Hypothalamus (tissue), 51 donors: ENCODE data around the gene MCOLN3.
A peak's percentile ranks its signal among the peaks of the same experiment; 100 is the strongest.

Experiments
- DNase-seq, 51 donors: peaks; one replicate each; lab custom pipeline; 2025; lab: John Stamatoyannopoulos, UW

The MCOLN3 gene, protein sequence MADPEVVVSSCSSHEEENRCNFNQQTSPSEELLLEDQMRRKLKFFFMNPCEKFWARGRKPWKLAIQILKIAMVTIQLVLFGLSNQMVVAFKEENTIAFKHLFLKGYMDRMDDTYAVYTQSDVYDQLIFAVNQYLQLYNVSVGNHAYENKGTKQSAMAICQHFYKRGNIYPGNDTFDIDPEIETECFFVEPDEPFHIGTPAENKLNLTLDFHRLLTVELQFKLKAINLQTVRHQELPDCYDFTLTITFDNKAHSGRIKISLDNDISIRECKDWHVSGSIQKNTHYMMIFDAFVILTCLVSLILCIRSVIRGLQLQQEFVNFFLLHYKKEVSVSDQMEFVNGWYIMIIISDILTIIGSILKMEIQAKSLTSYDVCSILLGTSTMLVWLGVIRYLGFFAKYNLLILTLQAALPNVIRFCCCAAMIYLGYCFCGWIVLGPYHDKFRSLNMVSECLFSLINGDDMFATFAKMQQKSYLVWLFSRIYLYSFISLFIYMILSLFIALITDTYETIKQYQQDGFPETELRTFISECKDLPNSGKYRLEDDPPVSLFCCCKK

GRCh38 chr1:85048296-85049064 lies at the start of gene MCOLN3:
Gene MCOLN3, minus strand, starts transcription at chr1:85048500. Its CDS starts 3,140 bp downstream, at chr1:85045360.
- peak in 1 of 51 donors; percentile 0 for DNase-seq

GRCh38 chr1:85093644-85094043 lies 45.3 kb upstream of the MCOLN3 start:
- DNase-seq, result no peak

DNA sequence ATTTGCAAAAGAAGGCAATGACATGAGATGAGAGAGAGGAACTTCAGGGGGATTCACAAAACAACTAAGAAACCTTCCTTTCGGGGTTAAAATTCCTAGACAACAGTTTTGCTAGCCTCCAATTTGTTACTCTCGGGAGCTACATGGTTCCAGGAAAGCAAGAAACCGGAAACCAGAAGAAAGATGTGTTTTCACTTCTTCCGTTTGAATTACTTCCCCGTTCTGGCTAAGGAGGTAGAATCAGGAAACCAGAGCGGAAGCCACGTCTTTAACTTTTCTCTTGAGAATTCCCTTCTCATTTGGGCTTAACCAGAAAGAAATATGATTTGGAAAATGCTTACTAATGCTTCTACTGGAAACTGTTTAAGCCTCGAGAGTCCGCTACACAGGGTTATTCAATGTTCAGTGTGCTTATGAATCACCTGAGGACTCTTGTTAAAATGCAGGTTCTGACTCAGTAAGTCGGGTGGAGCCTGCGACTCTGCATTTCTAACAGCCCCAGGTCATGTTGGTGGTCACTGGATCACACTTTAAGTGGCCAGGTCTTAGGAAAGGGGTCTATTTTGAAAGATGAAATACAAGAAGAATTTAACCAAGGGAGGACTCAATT lies 43.5 kb upstream of the MCOLN3 start:
- DNase-seq, result no peak

DNA sequence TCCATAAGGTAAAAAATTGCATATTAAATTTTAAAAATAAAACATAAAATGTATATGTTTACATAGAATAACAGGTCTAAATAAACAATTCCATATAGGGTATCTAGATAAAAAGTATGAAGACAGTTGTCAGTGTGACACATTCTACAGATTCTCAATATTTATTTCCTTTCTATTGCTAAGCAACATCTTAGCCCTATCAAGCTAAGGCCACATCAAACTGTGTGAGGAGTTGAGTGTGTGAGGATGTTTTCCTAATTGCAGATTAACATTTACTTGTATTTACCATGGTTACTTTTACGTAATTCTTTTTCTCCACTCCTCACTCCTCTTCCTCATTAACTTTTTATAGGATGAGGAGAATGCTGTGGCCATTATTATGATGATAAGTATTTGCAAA lies 41.9 kb upstream of the MCOLN3 start:
- DNase-seq, result no peak

- DNase-seq, result no peak
Measured at GRCh38 chr1:85089203-85089602, 40.9 kb upstream of the MCOLN3 start.

GRCh38 chr1:85088408-85088784 lies 40.1 kb upstream of the MCOLN3 start:
- DNase-seq, result no peak

DNA sequence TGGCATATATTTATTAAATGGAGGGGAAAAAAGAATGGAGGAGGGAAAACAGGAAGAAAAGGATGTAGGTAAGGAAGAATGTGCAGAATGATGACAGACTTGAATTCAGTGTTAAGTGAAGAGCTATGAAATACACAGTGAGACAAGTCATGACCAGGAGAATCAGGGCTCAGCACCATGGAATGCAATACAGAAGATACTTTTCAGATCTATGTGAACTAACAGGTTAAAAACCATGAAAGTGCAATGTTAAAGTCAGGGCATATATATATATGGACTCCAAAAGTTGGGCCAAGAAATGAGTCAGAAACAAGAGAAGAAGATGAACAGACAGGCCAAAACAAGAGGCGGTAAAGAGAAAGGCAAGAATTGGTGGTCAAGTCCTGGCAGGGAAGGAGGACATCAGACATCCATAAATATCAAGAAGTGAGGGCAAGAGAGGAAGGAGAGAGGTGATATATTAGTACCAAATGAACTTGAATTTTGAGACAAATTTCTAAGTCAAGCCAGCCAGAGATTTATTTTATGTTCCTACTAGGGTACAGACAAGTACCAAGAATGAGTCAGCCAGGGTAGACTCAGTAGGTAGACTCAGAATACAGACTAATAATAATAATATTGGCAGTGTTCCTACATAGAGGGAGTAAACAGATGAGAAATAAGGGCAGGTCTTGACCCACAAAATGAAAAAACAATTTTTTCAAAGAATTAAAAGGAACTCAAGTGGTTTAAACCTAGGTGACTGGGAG lies 39.5 kb upstream of the MCOLN3 start:
- no peak for DNase-seq

DNA sequence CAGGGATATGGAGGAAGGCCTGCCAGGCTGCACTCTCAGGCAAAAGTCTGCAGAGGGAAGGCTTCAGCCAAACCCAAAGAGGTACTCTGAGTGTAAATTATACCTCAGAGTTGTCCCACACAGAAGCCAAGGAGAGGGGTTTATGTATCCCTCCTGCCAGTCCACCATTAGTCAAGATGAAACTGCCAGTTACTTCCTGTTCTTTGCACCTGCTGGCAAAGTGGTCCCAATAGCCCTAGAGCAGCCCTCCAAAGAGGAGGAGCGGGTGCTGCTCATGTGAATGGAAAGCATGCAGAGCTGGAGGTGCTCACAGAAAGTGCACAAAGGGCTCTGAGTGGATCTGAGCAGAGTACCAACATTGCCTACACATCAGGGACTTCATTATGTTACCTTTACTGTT lies 37.1 kb upstream of the MCOLN3 start:
- DNase-seq, result no peak

- no peak for DNase-seq
Measured at GRCh38 chr1:85078903-85079302, 30.6 kb upstream of the MCOLN3 start.

GRCh38 chr1:85074365-85074964 lies 26.2 kb upstream of the MCOLN3 start:
- DNase-seq, result no peak

DNA sequence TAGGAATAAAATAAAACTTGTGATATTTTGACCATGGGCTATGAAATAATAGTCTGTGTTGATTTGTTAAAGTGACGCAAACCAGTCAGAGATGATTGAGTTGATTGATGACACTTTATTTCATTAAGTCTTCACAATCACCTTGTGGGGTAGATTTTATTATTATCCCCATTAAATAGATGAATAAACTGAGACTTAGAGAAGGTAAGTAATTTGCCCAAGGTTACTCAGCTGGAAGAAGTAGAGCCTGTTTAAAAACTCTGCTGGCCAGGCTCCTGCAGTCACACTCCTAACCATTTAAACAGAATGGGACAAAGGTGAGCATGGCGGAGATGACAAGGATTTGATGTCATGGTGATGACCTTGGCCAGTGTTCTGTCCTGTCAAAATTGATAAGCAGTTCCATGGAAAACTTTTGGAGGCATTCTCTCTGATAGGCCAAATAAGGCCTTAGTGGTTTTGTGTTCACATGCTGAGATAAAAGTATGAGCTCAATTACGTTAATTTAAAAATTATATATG lies 22.7 kb upstream of the MCOLN3 start:
- DNase-seq, result no peak

GRCh38 chr1:85068846-85069245 lies 20.5 kb upstream of the MCOLN3 start:
- DNase-seq, result no peak

- no peak for DNase-seq
Measured at GRCh38 chr1:85065550-85065949, 17.2 kb upstream of the MCOLN3 start.

DNA sequence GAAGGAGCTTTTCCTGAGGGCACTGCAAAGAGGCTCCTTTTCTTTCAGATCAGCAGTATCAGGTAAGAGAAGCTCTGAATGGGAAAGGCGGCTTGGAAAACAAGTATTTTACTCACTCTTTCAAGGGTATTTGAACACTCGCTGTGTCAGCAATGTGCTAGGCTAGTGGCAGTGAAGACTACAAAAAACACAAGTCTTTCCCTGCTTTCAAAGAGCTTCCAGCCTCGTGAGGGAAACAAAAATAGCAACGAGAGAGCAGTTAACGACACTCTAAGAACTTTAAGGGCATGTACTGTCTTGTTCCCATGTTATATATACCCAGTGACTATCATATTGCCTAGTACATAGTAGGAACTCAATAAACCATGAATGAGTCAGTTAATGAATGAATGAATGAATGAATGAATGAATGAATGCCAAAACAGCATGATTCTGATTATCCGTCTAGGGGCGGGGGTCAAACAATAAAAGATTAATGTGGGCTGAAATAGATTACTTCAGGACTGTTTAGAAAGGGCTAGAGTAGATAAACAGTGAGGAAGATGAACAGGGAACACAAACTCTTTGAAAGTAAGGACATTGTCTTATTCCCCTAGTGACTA lies 14.2 kb upstream of the MCOLN3 start:
- no peak for DNase-seq

DNA sequence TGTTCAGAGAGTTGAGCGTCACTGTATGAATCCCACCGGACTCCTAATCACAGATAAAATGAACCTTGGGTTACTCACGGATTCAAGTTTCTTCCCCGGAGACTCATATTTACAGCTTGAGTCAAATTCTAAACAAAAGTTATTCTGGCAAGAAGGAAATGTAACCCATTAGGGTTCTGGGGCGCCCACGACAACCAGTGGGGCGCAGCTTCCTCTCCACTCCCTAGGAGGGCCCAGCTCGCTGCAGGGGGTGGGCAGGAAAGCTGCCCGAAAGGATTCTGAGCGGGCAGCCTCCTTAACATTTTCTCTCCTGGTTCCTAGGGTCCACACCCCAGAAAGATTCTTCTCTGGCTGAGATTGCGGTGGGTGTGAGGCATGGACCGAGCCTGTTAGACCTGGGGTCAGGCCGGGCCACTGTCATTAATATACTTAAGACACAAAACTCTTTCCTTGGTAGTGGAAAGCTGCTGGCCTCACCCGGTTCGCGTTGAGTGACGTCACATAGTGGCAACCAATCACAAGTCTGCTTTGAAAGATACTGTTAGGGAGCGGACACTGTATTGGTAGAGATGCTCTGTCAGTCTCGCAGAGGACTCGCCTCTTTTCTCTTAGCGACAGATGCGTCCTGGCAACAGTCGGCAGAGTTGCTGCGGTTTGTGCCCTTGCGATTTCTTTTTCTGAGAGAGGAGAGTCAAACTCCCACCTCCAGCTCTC lies 13.6 kb upstream of the MCOLN3 start:
- peak; percentile 6 to 92 (median 73) for DNase-seq

- no peak for DNase-seq
Measured at GRCh38 chr1:85060038-85060437, 11.7 kb upstream of the MCOLN3 start.

- DNase-seq, result no peak
Measured at GRCh38 chr1:85059563-85059962, 11.3 kb upstream of the MCOLN3 start.

DNA sequence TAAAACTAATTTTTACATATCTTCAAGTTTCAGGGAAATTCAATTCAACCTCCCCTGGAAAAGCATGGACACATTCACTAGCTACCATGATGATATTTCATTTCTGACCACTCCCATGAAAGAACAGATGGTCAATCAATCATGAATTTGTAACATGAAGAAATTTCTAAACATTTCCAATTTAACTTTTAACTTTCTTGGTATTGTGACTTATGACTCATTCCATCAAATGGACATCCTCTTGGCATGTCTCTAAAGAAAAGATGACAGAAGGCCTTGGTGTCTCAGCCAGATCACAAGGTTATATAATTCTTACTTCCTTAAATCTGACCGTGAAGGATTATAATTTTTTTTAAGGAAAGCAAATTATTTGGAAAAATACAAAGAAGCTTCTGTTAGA lies 10.5 kb upstream of the MCOLN3 start:
- DNase-seq, result no peak

DNA sequence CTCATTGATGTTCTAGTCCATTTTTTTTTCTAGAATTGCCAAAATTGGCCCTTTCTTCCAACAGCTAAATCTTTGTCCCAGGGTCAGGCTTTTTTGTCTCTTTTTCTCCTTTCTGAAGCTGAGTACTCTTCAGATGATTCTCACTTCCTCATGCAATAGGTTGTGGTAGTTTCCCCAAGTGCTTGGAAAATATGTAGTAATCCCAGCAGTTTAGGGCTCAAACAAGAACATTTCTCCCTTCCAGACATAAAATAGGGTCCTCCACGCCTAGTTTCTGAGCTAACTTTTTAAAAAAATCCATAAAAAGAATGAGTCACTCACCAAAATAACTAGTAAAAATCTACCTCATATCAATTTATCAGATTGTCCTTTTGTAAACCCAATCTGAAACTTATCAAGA lies 10.0 kb upstream of the MCOLN3 start:
- no peak for DNase-seq
